Heart right ventricle (tissue), 16 donors: ENCODE measurements around the gene SESTD1. TPM values are rescaled to one million over a fixed set of nuclear protein-coding genes. Genes with fewer than 3 reads are reported as not detected.

Experiments
- ATAC-seq, 8 donors: fragments of 200-7000 bp; cut with Tn5 transposase; one replicate each; pipeline ENCODE4 v1.9.1; 2020; ENCODE audit warnings: mild to moderate bottlenecking in 8 of 8, moderate library complexity in 8 of 8, moderate number of reproducible peaks in 1 of 8
- DNase-seq, 2 donors: peaks; one replicate each; pipeline ENCODE4 v3.0.0-alpha.2; 2020
- H3K27ac ChIP-seq, 10 donors: fragments of 200-600 bp; sonication (generic) in 2 of 10; one replicate each; pipeline versions ENCODE4 v1.5.0 to v1.8.0; 2020 to 2022; ENCODE audit warnings: mild to moderate bottlenecking in 3 of 10
- H3K27me3 ChIP-seq, 7 donors: fragments of 200-600 bp; one replicate each; pipeline ENCODE4 v1.8.0; 2021 to 2022; ENCODE audit warnings: mild to moderate bottlenecking in 2 of 7
- H3K36me3 ChIP-seq, 9 donors: fragments of 200-600 bp; sonication (generic) in 1 of 9; one replicate each; pipeline versions ENCODE4 v1.5.0 to v1.8.0; 2020 to 2022; ENCODE audit warnings: mild to moderate bottlenecking in 2 of 9
- H3K4me1 ChIP-seq, 9 donors: fragments of 200-600 bp; sonication (generic) in 1 of 9; one replicate each; pipeline versions ENCODE4 v1.5.0 to v1.8.0; 2020 to 2022; ENCODE audit warnings: mild to moderate bottlenecking in 4 of 9
- H3K4me3 ChIP-seq, 10 donors: fragments of 200-600 bp; sonication (generic) in 2 of 10; one replicate each; pipeline versions ENCODE4 v1.5.0 to v1.8.0; 2020 to 2022; ENCODE audit warnings: mild to moderate bottlenecking in 7 of 10, moderate library complexity in 2 of 10
- H3K9me3 ChIP-seq, 11 donors: fragments of 200-600 bp in 10 of 11; sonication (generic) in 2 of 11; one replicate each; pipeline versions ENCODE4 v1.5.0 to v1.8.0; 2013 to 2022; ENCODE audit warnings: mild to moderate bottlenecking in 2 of 11, control low read depth in 1 of 11, moderate library complexity in 1 of 11
- WGBS, 2 donors: extraction: QIAGEN DNeasy Blood & Tissue Kit; methylation state at CpG; one replicate each; pipeline ENCODE4 v1.1.7; 2013; ENCODE audit warnings: inconsistent platforms in 1 of 2; 5-methylcytosine and 5-hydroxymethylcytosine counted together
- intact Hi-C, 10 donors: fragments of 100-400 bp; cut with DNase I; formaldehyde crosslinking; loops; one replicate each; pipeline versions ENCODE4 v1.11.1 to v1.14.2; 2022
- polyA plus RNA-seq, 2 donors: library from polyadenylated mRNA; stranded (reverse); fragments of 200-250 nt; gene quantifications; one replicate each; pipeline ENCODE4 v1.2.3, GENCODE V29; 2013
- total RNA-seq, 10 donors: library from RNA; stranded (reverse); fragmentation: NEBNext Ultra II Directional in 3 of 10; extraction: Animal tissue kit (Norgen Biotek cat#: 25700) in 3 of 10; gene quantifications; one replicate each; pipeline versions ENCODE4 v1.2.1 to v1.2.4, GENCODE V29; 2021 to 2023
- TF ChIP-seq, protein P1 (sequence below), 9 donors: fragments of 200-600 bp; sonication (generic) in 2 of 9; IDR thresholded peaks; one replicate each; pipeline versions ENCODE4 v1.5.0 to v1.8.0; 2021 to 2022; ENCODE audit warnings: antibody characterized with exemption in 9 of 9, mild to moderate bottlenecking in 5 of 9, moderate library complexity in 1 of 9
- donor health status: Arrhythmogenic right ventricular cardiomyopathy.
- donor health status: ischemic (EF 13 %, LVEDD 7.1; RV severe dilation, severe dysfunction).
- donor health status: healthy with polysubstance abuse.
- donor health status: DM: no; HTN: yes; CAD: no.
- donor health status: DM: no; HTN: no; CAD: no.
- donor health status: ischemic (EF 25% LVEDD 6.9; RV normal size, moderate dysfunction).
- donor health status: ischemic (EF 25% LVEDD 5.7; RV mildly dilated, moderate dysfunction).
- donor health status: healthy.
- donor health status: DM: yes; HTN: yes; CAD: no.
- donor health status: Ischemic cardiomyopathy.
- donor health status: ischemic (EF 35%, LVEDD 5.7; RV mildly dilated, moderate dysfunction).
- donor health status: nonischemic (EF 11% LVEDD 7.7; RV severe dilation, severe dysfunction).
- donor health status: DM: yes; HTN: yes; CAD: no.
- donor health status: PGD.
- donor health status: ischemic (EF 29% LVEDD 5.4; RV normal size, mild dysfunction).
- donor health status: nonischemic (EF 23%, LVEDD 6.1; RV moderate dilation, normal function).

SESTD1 gene
- total and polyA plus RNA-seq, 12 donors: 6.0 to 41.7 (median 33.5) TPM

DNA sequence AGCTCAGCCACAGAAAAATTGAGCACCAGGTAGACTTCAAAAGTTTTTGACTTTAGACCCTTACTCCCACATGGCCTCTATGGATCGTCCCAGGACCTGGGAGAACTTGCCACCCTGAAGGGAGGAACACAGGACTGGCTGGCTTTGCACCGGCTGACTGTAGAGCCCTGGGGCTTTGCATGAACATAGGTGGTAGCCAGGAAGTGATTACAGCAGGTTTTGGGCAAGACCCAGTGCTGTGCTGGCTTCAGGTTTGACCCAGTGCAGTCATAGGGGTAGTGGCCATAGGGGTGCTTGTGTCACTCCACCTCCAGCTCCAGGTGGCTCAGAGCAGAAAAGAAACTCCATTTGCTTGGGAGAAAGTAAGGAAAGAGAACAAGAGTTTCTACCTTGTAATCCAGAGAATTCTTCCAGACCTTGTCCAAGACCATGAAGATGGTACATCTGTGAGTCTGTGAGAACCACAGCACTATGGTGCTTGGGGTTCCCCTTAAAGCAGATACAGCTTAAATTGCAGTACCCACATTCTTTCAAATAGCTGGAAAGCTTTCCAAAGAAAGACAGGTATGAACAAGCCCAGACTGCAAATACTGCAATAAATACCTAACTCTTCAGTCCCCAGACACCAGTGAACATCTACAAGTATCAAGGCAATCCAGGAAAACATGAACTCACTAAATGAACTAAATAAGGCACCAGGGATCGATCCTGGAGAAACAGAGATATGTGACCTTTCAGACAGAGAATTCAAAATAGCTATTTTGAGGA lies 13.0 kb upstream of the SESTD1 start:
- no peak overlapping the region for H3K4me3 ChIP-seq
- no peak overlapping the region for H3K27ac ChIP-seq
- ATAC-seq (no peak), DNase-seq (no peak)
- TF ChIP-seq, protein P1, sequence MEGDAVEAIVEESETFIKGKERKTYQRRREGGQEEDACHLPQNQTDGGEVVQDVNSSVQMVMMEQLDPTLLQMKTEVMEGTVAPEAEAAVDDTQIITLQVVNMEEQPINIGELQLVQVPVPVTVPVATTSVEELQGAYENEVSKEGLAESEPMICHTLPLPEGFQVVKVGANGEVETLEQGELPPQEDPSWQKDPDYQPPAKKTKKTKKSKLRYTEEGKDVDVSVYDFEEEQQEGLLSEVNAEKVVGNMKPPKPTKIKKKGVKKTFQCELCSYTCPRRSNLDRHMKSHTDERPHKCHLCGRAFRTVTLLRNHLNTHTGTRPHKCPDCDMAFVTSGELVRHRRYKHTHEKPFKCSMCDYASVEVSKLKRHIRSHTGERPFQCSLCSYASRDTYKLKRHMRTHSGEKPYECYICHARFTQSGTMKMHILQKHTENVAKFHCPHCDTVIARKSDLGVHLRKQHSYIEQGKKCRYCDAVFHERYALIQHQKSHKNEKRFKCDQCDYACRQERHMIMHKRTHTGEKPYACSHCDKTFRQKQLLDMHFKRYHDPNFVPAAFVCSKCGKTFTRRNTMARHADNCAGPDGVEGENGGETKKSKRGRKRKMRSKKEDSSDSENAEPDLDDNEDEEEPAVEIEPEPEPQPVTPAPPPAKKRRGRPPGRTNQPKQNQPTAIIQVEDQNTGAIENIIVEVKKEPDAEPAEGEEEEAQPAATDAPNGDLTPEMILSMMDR (IDR thresholded peaks at IDR 0.05): no peak
- intact Hi-C loops: no loop called here
- H3K27me3 ChIP-seq: no peaks in the 10 kb centered on the region
- no peaks in the 10 kb centered on the region for H3K9me3 ChIP-seq
- H3K36me3 ChIP-seq: no peaks in the 10 kb centered on the region
- H3K4me1 ChIP-seq: peaks cover 0 to 20% (median 0%) of the 10 kb centered on the region in 9 donors
- 86 to 87% methylated on average over 3 of the region's 3 CpGs for WGBS, 2 donors

DNA sequence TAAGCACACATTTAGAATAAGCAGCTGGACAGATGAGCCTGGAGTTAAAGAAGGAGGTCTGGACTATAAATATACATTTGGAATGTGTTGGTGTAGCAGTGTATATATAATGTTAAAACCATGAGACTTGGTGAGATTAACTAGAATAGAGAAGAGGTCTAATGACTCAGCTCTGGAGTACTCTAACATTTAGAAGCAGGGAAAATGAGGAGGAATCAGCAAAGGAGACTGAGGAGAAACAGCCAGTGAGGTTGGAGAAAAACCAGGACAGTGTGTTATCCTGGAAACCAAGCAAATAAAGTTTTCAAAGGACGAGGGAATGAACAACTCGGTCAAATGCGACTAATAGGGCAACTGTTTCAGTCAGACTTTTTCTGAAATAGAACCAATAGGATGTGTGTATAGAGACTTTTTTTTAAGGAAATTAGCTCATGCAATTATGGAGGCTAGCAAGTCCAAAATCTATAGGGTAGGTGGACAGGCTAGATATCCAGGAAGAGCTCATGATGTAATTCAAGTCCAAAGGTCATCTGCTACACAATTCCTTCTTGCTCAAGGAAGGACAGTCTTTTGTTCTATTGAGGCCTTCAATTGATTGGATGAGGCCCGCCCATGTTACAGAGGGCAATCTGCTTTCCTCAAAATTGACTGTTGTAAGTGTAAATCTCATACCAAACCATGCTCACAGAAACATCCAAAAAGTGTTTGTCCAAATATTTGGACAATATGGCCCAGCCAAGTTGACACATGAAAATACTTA lies 10.8 kb upstream of the SESTD1 start:
- ATAC-seq: peak in 2 of 8 donors; percentile 32 to 49

DNA sequence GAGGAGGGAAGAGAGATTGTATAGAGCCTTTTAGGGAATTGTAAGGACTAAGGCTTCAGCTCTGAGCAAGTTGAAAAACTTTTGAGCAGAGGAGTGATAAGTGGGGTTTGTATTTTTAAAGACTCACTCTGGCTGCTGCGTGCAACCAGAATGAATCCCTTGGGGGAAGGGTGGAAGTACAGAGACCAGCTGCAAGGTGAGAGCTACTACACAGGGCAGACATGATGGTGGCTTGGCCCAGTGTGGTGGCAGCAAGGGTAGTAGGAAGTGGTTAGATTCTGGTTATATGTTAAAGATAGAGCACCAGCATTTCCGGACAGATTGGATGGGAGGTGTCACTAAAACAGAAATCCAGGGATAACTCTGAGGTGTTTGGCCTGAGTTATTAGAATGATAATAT lies 10.1 kb upstream of the SESTD1 start:
- TF ChIP-seq, protein P1 (IDR thresholded peaks at IDR 0.05): no peak
- intact Hi-C loops: no loop called here
- peak in 4 of 8 donors; percentile 5 to 30 (median 22) for ATAC-seq
- Histone ChIP-seq H3K27me3 (no peaks in the 10 kb centered on the region), H3K9me3 (no peaks in the 10 kb centered on the region), H3K4me3 (no peak overlapping the region), H3K27ac (peak overlapping the region in 4 of 10 donors; percentile 23 to 71 (median 53)), H3K36me3 (no peaks in the 10 kb centered on the region), H3K4me1 (peaks cover 0 to 20% (median 0%) of the 10 kb centered on the region in 9 donors)
- 58 to 79% methylated on average over 2 of the region's 2 CpGs for WGBS, 2 donors
- DNase-seq: no peak

More for the DNA sequence above, 10.8 kb upstream of the SESTD1 start:
- Histone ChIP-seq H3K27me3 (no peaks in the 10 kb centered on the region), H3K36me3 (no peaks in the 10 kb centered on the region), H3K4me1 (peaks cover 0 to 20% (median 0%) of the 10 kb centered on the region in 9 donors), H3K4me3 (no peak overlapping the region), H3K9me3 (no peaks in the 10 kb centered on the region), H3K27ac (peak overlapping the region in 3 of 10 donors; percentile 15 to 37 (median 23))
- 70% methylated on average over 4 of the region's 4 CpGs for WGBS, 2 donors
- intact Hi-C loops: no loop called here
- no peak for DNase-seq
- TF ChIP-seq, protein P1 (IDR thresholded peaks at IDR 0.05): no peak

DNA sequence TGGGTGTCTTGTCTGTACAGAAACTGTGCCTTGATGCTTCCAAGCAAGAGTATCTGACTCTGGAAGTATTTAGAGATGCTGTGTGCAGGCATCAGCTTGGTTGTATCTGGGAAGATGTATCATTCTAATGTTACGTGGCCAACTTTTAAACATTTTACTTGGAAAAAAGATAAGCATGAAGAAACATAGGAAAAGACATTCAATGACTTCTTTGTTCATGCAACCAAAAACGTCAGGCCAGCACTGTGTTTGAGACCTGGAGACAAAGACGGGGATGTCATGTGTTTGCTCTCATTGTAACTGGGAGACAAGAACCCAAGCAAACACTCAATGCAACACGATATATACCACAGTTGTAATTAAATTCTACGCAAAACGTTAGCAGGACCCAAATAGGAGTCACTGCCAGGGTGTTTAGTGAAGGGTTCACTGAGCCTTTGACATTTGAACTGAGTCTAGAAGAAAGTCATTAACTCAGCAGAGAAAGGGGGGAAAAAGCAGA lies 8.9 kb upstream of the SESTD1 start:
- peaks cover 0 to 20% (median 0%) of the 10 kb centered on the region in 9 donors for H3K4me1 ChIP-seq
- intact Hi-C loops: no loop called here
- H3K9me3 ChIP-seq: no peaks in the 10 kb centered on the region
- H3K27me3 ChIP-seq: no peaks in the 10 kb centered on the region
- TF ChIP-seq, protein P1 (IDR thresholded peaks at IDR 0.05): no peak
- no peaks in the 10 kb centered on the region for H3K36me3 ChIP-seq
- DNase-seq (no peak), ATAC-seq (peak in 6 of 8 donors; percentile 22 to 56 (median 46))
- no peak overlapping the region for H3K4me3 ChIP-seq
- 79 to 87% methylated on average over 6 of the region's 6 CpGs for WGBS, 2 donors
- H3K27ac ChIP-seq: peak overlapping the region in 9 of 10 donors; percentile 31 to 71 (median 57)
